Endothelial cell (in vitro differentiated cells): ENCODE results near the gene GINS1. TPM values are rescaled to one million over a fixed set of nuclear protein-coding genes. Genes with fewer than 3 reads are reported as not detected.
A peak's percentile ranks its signal among the peaks of the same experiment; 100 is the strongest.

Experiments used
- DNase-seq: peaks from one replicate; pipeline ENCODE4 v3.0.0; 2021; ENCODE audit warnings: low spot score
- H3K27ac Mint-ChIP-seq: one replicate; pipeline ENCODE4 v1.8.0; 2021; ENCODE audit warnings: mixed read lengths, inconsistent platforms; ENCODE audit not compliant: unreplicated experiment
- H3K27me3 Mint-ChIP-seq: one replicate; pipeline ENCODE4 v1.8.0; 2021; ENCODE audit warnings: mild to moderate bottlenecking, moderate library complexity, mixed read lengths, inconsistent platforms; ENCODE audit not compliant: unreplicated experiment
- H3K36me3 Mint-ChIP-seq: one replicate; pipeline ENCODE4 v1.8.0; 2021; ENCODE audit warnings: mild to moderate bottlenecking, low read depth, mixed read lengths, inconsistent platforms; ENCODE audit not compliant: unreplicated experiment
- H3K4me1 Mint-ChIP-seq: one replicate; pipeline ENCODE4 v1.8.0; 2021; ENCODE audit warnings: mild to moderate bottlenecking, mixed read lengths, inconsistent platforms; ENCODE audit not compliant: unreplicated experiment
- H3K4me3 Mint-ChIP-seq: one replicate; pipeline ENCODE4 v1.8.0; 2021; ENCODE audit warnings: mild to moderate bottlenecking, mixed read lengths, inconsistent platforms; ENCODE audit not compliant: unreplicated experiment
- H3K9me3 Mint-ChIP-seq: one replicate; pipeline ENCODE4 v1.8.0; 2021; ENCODE audit warnings: mixed read lengths, inconsistent platforms; ENCODE audit not compliant: unreplicated experiment
- CTCF ChIP-seq: fragments of 200-600 bp; sonication (generic); IDR thresholded peaks from one replicate; pipeline ENCODE4 v1.5.0; 2021; ENCODE audit warnings: antibody characterized with exemption; ENCODE audit not compliant: unreplicated experiment
- total RNA-seq: library from RNA; stranded (reverse); fragmentation: NEBNext Ultra II Directional; extraction: Animal tissue kit (Norgen Biotek cat#: 25700); gene quantifications from one replicate; pipeline ENCODE4 v1.2.1, GENCODE V29; 2021; ENCODE audit not compliant: unreplicated experiment

GINS1 gene
- total RNA-seq, 1 donor from 2014 or later = 12.3 TPM

DNA sequence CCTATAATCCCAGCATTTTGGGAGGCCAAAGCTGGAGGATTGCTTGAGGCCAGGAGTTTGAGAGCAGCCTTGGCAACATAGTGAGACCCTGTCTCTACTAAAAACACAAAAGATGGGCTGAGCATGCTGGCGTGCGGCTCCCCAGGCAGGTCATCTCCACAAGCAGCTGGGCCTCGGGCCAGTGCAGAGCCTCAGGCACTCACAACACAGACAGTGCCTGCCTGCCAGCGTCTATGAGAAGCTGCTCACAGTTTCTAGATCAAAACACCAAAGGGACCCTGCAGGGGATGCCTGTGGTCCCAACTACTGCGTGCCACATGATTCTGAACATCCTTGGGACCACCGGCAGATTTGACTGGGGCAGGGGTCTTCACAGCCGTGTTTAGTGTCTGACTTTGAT lies 59.4 kb downstream of the GINS1 start:
- H3K4me3 Mint-ChIP-seq = no peak overlapping the region
- H3K36me3 Mint-ChIP-seq = peaks cover 53% of the 10 kb centered on the region
- no peak for DNase-seq
- peak overlapping the region; percentile 36 for H3K27ac Mint-ChIP-seq
- H3K27me3 Mint-ChIP-seq = peaks cover 10% of the 10 kb centered on the region
- H3K9me3 Mint-ChIP-seq = no peaks in the 10 kb centered on the region
- peaks cover 6% of the 10 kb centered on the region for H3K4me1 Mint-ChIP-seq
- TF ChIP-seq CTCF = no peak

DNA sequence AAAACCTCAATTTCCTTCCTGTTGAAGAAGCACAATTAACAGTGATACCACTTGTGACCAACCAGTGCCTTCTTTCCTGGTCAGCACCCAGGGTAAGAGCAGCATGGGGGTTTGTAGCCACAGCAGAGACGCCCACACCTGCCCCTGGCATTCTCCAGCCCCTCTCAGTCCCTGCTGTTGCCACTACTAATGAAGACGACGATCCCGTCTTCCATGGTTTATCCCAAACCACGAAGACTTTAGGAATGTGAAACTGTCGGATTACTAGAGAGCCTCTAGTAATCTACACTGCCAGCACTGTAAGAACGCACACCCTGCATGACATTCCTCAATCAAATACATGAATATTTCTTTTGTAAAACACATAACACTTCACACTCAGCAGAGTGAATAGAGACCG lies 60.0 kb downstream of the GINS1 start:
- no peak overlapping the region for H3K27ac Mint-ChIP-seq
- DNase-seq = no peak
- H3K4me3 Mint-ChIP-seq = peak overlapping the region; percentile 67
- H3K4me1 Mint-ChIP-seq = peaks cover 6% of the 10 kb centered on the region
- peaks cover 48% of the 10 kb centered on the region for H3K36me3 Mint-ChIP-seq
- H3K9me3 Mint-ChIP-seq = no peaks in the 10 kb centered on the region
- H3K27me3 Mint-ChIP-seq = peaks cover 10% of the 10 kb centered on the region
- TF ChIP-seq CTCF = no peak

- DNase-seq = no peak
- Mint-ChIP-seq H3K9me3 (no peaks in the 10 kb centered on the region), H3K4me3 (peak overlapping the region; percentile 67), H3K27ac (peak overlapping the region; percentile 9), H3K27me3 (peaks cover 10% of the 10 kb centered on the region), H3K4me1 (peaks cover 6% of the 10 kb centered on the region), H3K36me3 (peaks cover 48% of the 10 kb centered on the region)
- no peak for TF ChIP-seq CTCF
These were observed 60.9 kb downstream of the GINS1 start for GRCh38 chr20:25468126-25469075.

DNA sequence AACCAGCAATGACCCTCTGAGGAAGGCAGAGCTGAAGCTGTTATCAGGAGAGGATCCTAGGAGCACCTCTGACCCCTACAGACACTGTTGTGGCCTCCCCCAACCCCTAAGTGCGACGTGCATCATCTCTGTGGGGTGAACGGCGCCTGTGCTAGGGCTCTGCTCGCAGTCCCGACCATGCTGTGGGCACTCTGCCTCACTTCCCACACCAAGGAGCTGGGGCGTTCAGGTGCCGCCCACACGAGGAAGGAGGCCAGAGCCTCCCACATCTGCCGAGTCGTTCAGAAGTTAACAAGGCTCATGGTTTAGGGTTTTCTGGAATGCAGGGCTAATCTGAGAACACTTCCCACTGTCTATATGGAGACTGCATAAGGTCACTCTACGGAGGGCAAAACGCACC lies 62.1 kb downstream of the GINS1 start:
- DNase-seq = no peak
- Mint-ChIP-seq H3K9me3 (no peaks in the 10 kb centered on the region), H3K4me1 (peaks cover 6% of the 10 kb centered on the region), H3K27me3 (peaks cover 12% of the 10 kb centered on the region), H3K4me3 (peak overlapping the region; percentile 72), H3K36me3 (peaks cover 37% of the 10 kb centered on the region), H3K27ac (no peak overlapping the region)
- no peak for TF ChIP-seq CTCF

DNA sequence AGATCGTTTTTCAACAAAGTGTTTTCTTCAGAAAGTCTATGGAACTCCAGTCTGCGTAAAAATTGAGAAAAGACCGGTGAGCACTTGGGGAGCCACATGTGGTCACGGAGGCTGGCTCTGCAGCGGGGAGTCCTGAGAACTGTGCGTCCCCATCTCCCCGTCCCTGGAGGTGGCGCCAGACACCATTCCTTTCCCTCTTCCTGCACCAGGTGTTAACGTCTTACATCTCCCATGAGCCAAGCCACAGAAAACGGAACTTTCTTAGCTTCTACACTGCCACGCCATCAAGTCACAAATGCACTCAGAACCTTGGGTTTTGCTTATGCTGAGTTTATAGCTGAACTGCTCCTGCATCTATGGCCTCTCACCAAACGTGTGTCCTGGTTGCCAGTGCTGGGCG lies 62.6 kb downstream of the GINS1 start:
- Mint-ChIP-seq H3K36me3 (peaks cover 32% of the 10 kb centered on the region), H3K27ac (no peak overlapping the region)

More for the DNA sequence above, 62.6 kb downstream of the GINS1 start:
- Mint-ChIP-seq H3K4me1 (peaks cover 6% of the 10 kb centered on the region), H3K4me3 (peak overlapping the region; percentile 72), H3K27me3 (peaks cover 12% of the 10 kb centered on the region), H3K9me3 (no peaks in the 10 kb centered on the region)
- peak; percentile 51 for DNase-seq
- no peak for TF ChIP-seq CTCF
